Measurements from ENCODE around the gene WSB2. TPM values are rescaled to one million over a fixed set of nuclear protein-coding genes. Genes with fewer than 3 reads are reported as not detected.

WSB2 gene
- polyA plus RNA-seq, 1 donor from 2014 or later = 155 TPM

DNA sequence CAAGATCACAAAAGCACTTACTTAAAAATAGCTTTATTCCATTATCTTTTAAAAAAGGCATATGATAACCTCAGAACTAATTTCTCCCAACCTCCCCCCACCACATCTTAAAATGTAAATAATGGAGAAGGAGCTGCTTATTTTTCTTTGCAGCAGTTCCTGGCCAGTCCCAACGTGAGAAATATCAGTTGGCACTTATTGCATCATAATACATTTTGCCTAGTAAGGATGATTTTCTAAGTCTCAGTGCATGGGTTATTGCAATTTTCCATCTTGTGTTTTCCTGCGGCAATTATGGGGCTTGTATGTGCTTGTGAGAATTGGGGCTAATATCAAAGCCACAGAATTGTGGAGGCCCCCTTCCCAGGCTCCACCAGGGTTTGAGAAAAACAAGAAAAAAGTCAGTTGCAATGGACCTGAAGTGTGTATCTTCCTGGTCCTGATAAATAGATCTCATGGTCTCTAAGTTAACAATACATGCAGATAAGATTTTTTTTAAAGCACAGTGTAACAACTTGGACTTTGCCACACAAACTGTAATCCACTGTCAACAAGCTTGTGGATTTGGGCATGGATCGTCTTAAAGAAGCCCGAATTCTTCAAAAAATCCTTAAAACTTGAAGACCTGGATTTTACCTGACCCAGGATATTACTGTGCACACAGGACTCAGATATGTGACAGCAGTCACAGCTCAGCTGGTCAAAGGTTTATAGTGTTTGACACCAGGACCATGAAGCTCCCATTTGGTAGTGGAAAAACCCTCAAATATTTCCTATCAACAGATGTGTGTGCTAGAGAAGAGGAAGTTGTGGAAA is 2.8 kb upstream of the WSB2 start:
- TF ChIP-seq SMC3 (conservative IDR thresholded peaks at IDR 0.05; ENCODE audit: poor library complexity) (no peak), POLR2AphosphoS5 (IDR thresholded peaks at IDR 0.05) (no peak)
- Histone ChIP-seq H2AFZ (ENCODE audit: low read depth, low read length) (no peak overlapping the region), H3F3A (ENCODE audit: insufficient read depth, low read length, poor library complexity, severe bottlenecking) (no peaks in the 10 kb centered on the region), H3K9ac (ENCODE audit: low read length) (no peak overlapping the region), H3K4me3 (ENCODE audit: low read length) (peak overlapping the region; percentile 90), H3K36me3 (ENCODE audit: insufficient read depth, low read length) (no peaks in the 10 kb centered on the region), H3K9me3 (ENCODE audit: low read length) (no peaks in the 10 kb centered on the region), H3K27ac (ENCODE audit: low read length) (no peak overlapping the region), H4K20me1 (ENCODE audit: insufficient read depth) (no peaks in the 10 kb centered on the region), H3K79me2 (replicated peaks; ENCODE audit: insufficient read depth, low read length) (peaks cover 24% of the 10 kb centered on the region), H3K27me3 (ENCODE audit: insufficient read depth, low read depth, low read length) (no peaks in the 10 kb centered on the region), H3K9me2 (ENCODE audit: insufficient read depth, low read length) (no peaks in the 10 kb centered on the region), H3K4me2 (ENCODE audit: low read length) (no peak overlapping the region)

DNA sequence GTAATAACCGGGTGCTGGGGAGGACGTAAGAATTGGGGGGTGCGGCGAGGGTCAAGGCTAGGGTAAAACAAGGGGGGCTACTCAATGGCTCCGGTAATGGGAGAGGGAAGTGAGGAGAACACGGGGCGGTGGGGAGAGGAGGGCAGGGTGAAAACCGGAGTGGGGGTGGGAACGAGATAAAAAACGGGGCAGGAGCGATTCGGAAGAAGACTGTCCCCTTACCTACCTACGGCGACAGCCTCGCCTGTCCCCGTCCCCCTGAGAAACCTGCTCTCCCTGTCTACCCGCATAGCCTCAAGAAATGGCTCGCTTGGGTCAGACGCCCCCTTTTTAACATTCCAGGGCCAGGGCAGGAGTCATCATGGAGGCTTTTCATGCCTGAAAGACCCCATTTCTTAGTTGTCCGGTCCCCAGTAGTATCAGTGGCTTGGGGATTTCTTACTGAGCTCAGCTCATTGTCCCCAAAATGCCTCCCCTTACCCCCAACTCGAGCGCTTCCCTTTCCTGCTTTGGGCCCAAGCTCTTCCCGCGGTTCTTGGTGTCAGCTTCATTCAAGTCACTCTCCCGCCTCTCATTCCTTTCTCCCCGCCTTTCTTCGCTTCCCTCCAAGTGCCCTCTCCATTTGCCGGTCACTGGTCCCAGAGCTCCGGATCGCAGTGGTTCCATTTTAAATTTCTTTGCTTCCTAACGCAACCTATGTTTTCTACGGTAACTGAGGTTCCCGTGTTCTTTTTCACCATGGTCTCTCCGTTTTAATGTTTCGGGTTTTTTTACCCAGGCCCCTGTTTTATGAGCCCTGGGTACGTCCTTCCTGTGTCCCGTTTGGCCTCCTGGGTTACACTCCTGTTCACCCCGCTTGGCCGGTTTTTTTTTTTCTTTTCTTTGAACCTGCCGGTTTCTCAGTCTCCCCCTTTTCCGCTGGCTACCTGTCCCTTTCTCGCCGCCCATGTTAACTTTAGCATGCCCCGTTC is 1.2 kb upstream of the WSB2 start:
- Histone ChIP-seq H3K4me2 (ENCODE audit: low read length) (peak overlapping the region; percentile 90), H3K9ac (ENCODE audit: low read length) (peak overlapping the region; percentile 98), H3K27me3 (ENCODE audit: insufficient read depth, low read depth, low read length) (no peaks in the 10 kb centered on the region), H3K9me2 (ENCODE audit: insufficient read depth, low read length) (no peaks in the 10 kb centered on the region), H3K79me2 (replicated peaks; ENCODE audit: insufficient read depth, low read length) (peaks cover 34% of the 10 kb centered on the region), H2AFZ (ENCODE audit: low read depth, low read length) (peak overlapping the region; percentile 88), H3K4me3 (ENCODE audit: low read length) (peak overlapping the region; percentile 90), H3K9me3 (ENCODE audit: low read length) (no peaks in the 10 kb centered on the region), H4K20me1 (ENCODE audit: insufficient read depth) (no peaks in the 10 kb centered on the region), H3K27ac (ENCODE audit: low read length) (peak overlapping the region; percentile 96), H3F3A (ENCODE audit: insufficient read depth, low read length, poor library complexity, severe bottlenecking) (no peaks in the 10 kb centered on the region), H3K36me3 (ENCODE audit: insufficient read depth, low read length) (no peaks in the 10 kb centered on the region)
- TF ChIP-seq SMC3 (conservative IDR thresholded peaks at IDR 0.05; ENCODE audit: poor library complexity) (no peak), POLR2AphosphoS5 (IDR thresholded peaks at IDR 0.05) (peak; percentile 8), RAD21 (conservative IDR thresholded peaks at IDR 0.05) (peak; percentile 10), MXI1 (conservative IDR thresholded peaks at IDR 0.05; ENCODE audit: poor library complexity, severe bottlenecking) (no peak), TAF1 (IDR thresholded peaks at IDR 0.05; ENCODE audit: low read depth) (peak; percentile 60)
- TF ChIP-seq, protein P1, sequence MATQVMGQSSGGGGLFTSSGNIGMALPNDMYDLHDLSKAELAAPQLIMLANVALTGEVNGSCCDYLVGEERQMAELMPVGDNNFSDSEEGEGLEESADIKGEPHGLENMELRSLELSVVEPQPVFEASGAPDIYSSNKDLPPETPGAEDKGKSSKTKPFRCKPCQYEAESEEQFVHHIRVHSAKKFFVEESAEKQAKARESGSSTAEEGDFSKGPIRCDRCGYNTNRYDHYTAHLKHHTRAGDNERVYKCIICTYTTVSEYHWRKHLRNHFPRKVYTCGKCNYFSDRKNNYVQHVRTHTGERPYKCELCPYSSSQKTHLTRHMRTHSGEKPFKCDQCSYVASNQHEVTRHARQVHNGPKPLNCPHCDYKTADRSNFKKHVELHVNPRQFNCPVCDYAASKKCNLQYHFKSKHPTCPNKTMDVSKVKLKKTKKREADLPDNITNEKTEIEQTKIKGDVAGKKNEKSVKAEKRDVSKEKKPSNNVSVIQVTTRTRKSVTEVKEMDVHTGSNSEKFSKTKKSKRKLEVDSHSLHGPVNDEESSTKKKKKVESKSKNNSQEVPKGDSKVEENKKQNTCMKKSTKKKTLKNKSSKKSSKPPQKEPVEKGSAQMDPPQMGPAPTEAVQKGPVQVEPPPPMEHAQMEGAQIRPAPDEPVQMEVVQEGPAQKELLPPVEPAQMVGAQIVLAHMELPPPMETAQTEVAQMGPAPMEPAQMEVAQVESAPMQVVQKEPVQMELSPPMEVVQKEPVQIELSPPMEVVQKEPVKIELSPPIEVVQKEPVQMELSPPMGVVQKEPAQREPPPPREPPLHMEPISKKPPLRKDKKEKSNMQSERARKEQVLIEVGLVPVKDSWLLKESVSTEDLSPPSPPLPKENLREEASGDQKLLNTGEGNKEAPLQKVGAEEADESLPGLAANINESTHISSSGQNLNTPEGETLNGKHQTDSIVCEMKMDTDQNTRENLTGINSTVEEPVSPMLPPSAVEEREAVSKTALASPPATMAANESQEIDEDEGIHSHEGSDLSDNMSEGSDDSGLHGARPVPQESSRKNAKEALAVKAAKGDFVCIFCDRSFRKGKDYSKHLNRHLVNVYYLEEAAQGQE (IDR thresholded peaks at IDR 0.05; ENCODE audit: borderline replicate concordance) = peak; percentile 9

DNA sequence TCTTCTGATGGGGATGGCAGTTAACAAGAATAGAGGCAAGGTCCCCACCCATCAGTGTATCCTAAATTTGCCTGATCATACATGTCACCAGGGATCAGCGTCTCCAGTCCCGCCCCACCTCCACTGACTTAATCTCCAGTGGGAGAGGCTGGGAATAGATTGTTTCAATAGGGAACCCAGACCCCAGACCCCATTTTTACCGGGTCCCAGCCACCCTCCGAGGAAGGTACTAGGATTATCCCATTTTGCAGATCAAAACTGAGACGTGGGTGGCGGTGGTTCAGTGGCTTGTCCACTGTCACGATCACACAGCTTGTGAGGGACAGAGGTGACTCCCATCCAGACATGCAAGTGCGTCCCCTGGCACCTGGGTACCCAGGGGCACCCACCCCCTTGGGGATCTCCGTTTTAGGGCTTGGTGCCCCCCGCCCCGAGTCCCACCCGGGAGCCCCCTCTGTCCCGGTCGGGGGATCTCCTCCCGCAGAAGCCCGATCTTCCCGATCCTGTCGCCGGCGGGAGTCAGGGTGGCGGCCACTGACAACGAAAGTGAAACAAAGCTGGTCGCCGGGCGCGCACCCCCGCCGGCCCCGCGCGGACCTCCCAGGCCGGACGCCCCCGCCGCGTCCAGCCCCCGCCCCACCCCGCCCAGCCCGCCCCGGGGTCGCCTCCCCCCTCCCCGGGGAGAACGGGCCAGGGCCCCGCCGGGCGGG is 523 bp downstream of the WSB2 start:
- peak overlapping the region; percentile 77 for H3K27ac ChIP-seq (ENCODE audit: low read length)
- no peaks in the 10 kb centered on the region for H3K9me3 ChIP-seq (ENCODE audit: low read length)
- no peaks in the 10 kb centered on the region for H3F3A ChIP-seq (ENCODE audit: insufficient read depth, low read length, poor library complexity, severe bottlenecking)
- no peaks in the 10 kb centered on the region for H3K27me3 ChIP-seq (ENCODE audit: insufficient read depth, low read depth, low read length)
- peaks cover 34% of the 10 kb centered on the region for H3K79me2 ChIP-seq (replicated peaks; ENCODE audit: insufficient read depth, low read length)
- H3K4me3 ChIP-seq (ENCODE audit: low read length) = peak overlapping the region; percentile 88
- H3K4me2 ChIP-seq (ENCODE audit: low read length) = peak overlapping the region; percentile 59
- no peaks in the 10 kb centered on the region for H3K36me3 ChIP-seq (ENCODE audit: insufficient read depth, low read length)
- peak overlapping the region; percentile 98 for H3K9ac ChIP-seq (ENCODE audit: low read length)
- peak overlapping the region; percentile 35 for H2AFZ ChIP-seq (ENCODE audit: low read depth, low read length)
- no peaks in the 10 kb centered on the region for H3K9me2 ChIP-seq (ENCODE audit: insufficient read depth, low read length)
- no peaks in the 10 kb centered on the region for H4K20me1 ChIP-seq (ENCODE audit: insufficient read depth)
- TF ChIP-seq POLR2AphosphoS5 (IDR thresholded peaks at IDR 0.05) (peak; percentile 8), MXI1 (conservative IDR thresholded peaks at IDR 0.05; ENCODE audit: poor library complexity, severe bottlenecking) (no peak)
